HG03558 (cell line): ENCODE measurements around the gene POMP.
A peak's percentile ranks its signal among the peaks of the same experiment; 100 is the strongest.
"Not testable (repeated sequence)": the region's sequence is repeated elsewhere in the genome, so short reads cannot be mapped to it uniquely, and the experiment has no call there.

Source experiments
- ATAC-seq: cut with Tn5 transposase; IDR thresholded peaks from one replicate; pipeline ENCODE4 v1.9.1; 2021; ENCODE audit warnings: moderate number of reproducible peaks; ENCODE audit not compliant: unreplicated experiment; ENCODE audit errors: extremely low read depth

The POMP gene

DNA sequence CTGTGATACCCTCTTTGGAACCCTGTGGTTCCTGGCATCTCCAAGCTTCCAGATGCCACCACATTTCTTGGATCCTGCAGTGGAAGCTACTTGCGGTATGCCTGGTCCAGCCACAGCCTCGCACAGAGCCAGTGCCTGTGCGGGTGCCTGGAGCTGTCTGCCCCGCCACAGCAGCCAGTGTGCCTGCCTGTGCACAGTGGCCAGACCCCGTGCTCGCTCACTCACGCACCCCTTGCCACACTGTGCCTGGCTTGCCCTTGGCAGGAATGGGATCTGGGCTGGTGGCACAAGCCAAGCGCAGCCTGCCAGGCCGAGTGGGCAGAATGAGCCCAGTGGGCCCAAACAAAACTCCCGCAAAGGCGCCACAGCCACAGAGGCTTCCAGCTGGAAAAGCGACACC is 26.2 kb downstream of the POMP start:
- no peak for ATAC-seq

- ATAC-seq: no peak
These were observed 27.0 kb downstream of the POMP start for GRCh38 chr13:28685892-28686291.

GRCh38 chr13:28693605-28694491 is 34.9 kb downstream of the POMP start:
- not testable (repeated sequence) for ATAC-seq

DNA sequence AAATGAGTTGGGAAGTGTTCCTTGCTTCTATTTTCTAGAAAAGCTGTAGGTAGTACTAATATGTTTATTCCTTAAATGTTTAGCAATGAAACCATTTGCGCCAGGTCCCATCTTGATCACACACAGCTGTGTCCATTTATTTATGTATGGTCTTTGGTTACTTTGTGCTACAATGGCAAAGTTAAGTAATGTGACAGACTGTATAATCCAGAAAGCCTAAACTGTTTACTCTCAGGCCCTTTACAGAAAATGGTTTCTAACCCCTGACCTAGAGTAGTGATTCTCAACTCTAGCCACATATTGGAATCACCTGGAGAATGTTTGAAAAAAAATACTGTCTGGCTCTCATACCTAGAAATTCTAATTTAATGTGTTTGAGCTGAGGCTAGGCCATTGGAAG is 38.5 kb downstream of the POMP start:
- ATAC-seq: no peak

- ATAC-seq: no peak
These were observed 40.3 kb downstream of the POMP start for GRCh38 chr13:28699246-28699645.

- no peak for ATAC-seq
These were observed 45.4 kb downstream of the POMP start for GRCh38 chr13:28704282-28704681.

DNA sequence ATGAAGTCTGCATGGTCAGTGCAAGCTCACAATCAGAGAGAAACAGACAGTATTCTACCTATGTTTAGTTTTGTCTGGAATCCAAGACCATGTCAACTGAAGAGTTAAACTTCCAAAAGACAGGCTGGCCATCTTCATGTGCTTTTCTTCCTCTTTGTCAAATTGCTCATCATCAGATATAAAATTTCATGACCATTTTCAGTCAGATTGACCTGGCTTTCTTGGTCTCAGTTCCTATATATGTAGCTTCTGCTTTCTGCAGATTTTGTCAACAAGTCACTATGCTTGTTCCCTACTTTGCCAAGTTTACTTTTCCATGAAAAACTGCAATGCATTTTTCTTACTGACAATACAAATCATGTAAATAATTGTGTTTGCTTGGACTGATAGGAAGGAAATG is 46.0 kb downstream of the POMP start:
- ATAC-seq: no peak

GRCh38 chr13:28705461-28706083 is 46.6 kb downstream of the POMP start:
- no peak for ATAC-seq

GRCh38 chr13:28707629-28708427 is 48.9 kb downstream of the POMP start:
- peak; percentile 98 for ATAC-seq

DNA sequence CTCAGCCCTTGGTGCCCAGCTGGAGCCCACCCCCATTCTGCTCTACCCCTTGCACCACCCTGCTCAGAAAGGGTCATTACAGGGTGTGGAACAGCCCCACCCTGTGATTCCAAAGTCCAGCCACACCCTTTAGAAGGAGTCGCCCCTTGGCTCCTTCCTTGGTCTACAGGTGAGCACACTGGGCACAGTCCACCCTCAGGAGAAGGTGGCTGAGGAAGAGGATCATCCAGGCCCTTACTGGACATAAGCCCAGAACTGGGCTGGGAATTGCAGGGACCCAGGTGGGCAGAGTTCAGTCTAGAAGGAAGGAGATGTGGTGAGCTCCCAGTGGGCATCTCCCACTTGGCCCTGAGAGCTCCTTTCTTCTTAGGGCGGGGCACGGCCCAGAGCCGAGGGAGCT is 51.2 kb downstream of the POMP start:
- ATAC-seq: no peak

GRCh38 chr13:28714651-28715050 is 55.7 kb downstream of the POMP start:
- ATAC-seq: no peak

- no peak for ATAC-seq
These were observed 57.6 kb downstream of the POMP start for GRCh38 chr13:28716511-28716910.

- ATAC-seq: no peak
These were observed 58.2 kb downstream of the POMP start for GRCh38 chr13:28717170-28717569.

DNA sequence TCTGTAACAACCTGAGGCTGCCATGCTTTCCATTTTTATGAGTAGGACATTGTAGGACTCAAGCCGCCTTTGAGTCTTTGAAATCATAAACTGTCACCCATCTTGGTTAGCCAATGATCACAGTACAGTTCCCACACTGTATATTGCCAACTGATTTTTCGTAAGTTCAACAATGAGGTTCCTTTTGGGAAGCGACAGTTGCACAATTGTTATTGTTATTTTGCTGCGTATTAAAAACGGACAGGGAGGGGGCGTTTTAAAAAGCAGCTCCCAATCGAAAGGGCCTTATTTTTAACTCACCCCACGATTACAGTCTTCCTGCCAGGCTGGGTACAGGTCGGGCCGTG is 59.2 kb downstream of the POMP start:
- ATAC-seq: no peak

DNA sequence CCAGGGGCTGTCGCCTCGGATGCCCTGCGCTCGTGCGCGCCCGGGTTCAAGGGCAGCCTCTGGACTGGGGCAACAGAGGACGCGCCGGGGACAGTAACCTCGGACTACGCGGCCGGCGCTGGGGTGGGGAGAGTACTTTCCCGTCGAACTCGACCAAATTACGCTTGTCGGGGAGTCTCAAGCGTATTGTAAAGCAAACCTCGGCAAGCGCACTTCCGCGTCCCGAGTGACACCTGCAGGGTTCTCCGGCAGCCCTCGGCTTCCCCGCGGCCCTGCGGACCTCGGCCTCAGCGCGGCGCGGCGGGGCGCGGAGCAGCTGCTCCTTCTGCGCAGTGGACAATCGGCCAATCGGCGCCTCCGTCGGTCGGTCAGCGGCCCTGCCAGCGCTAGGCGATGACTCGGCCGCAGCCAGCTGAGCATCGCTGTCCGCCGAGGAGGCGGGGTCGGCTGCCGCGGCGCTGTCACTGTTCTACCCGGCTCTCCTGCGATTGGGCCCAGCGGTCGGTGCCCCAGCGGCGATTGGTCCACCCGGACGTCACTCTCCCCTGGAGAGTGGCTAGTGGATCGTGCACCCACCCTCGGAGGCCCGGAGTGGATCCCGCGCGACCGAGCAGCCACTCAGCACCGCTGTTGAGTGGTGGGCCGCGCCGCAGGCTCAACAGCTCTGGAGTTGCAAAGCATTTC is 59.8 kb downstream of the POMP start, which contains the start of gene SLC46A3:
SLC46A3 (minus strand) TSS at position 428 of the 684 bp plus-strand sequence. CDS start 972 bp downstream, outside the sequence.
- peak; percentile 93 for ATAC-seq

GRCh38 chr13:28719227-28720055 is 60.5 kb downstream of the POMP start:
- no peak for ATAC-seq

DNA sequence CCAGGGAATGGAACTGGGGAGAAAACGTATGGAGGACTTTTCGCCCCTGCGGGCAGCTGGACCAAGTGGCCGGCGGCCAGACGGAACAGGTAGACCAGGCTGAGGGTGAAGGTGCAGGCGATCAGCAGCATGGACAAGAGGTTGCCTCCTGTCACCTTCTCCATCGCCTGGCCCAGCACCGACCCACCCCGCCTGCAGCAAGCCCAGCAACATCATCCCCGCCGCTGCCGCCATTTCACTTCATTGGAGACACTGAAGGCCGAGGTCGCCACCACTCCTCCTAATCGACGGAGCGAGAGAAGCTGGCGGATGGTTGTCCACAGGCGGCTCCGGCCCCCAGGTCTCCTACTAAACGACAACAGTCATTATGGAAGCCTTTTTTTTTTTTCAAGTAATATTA is 64.9 kb downstream of the POMP start:
- no peak for ATAC-seq

- ATAC-seq: no peak
These were observed 66.2 kb downstream of the POMP start for GRCh38 chr13:28725046-28725610.
